Hindlimb muscle (tissue), 1 donor: ENCODE data around the gene ZNF689. TPM values are rescaled to one million over a fixed set of nuclear protein-coding genes. Genes with fewer than 3 reads are reported as not detected.
A peak's percentile ranks its signal among the peaks of the same experiment; 100 is the strongest.

Source experiments
- DNase-seq: peaks from one replicate; pipeline ENCODE4 v3.0.0-alpha.2; 2013
- polyA plus RNA-seq: library from polyadenylated mRNA; unstranded; fragments of 120-200 nt; gene quantifications from one replicate; pipeline ENCODE4 v1.2.1, GENCODE V29; 2013; ENCODE audit not compliant: insufficient read length

The ZNF689 gene
- polyA plus RNA-seq, 1 donor = 7.2 TPM

DNA sequence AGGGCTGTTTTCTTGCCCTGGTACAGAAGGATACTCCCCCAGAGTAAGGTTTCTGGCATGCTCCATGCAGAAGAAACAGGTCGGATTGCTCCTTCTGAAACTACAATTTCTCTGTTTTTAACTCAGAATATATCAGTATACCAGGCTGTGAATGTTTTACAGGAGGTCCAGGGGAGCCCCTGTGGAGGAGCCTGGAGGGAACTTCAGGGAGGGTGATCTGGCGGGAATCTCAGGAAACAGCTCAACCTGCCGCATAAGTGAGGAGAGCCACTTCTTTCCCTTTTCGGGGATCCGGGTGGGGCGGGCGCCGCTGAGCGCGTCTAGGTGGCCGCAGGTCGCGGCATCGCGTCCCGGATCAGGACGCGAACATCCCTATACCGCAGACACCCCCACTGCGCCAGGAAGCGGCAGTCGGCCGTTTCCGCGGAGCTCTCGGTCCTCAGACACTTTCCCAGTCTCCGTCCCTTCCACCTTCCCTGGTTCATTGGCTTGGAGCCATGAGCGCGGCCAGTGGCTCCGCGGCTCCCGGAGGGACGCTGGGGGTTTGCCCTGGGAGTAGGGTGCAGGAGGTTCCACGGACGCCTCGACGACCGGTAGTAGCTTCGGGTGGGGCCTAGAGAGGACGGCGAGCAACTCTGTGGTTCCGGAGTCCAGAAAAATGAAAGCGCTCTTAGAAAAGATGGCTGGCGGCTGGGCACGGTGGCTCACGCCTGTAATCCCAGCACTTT lies 48.9 kb downstream of the ZNF689 start:
- DNase-seq = no peak

DNA sequence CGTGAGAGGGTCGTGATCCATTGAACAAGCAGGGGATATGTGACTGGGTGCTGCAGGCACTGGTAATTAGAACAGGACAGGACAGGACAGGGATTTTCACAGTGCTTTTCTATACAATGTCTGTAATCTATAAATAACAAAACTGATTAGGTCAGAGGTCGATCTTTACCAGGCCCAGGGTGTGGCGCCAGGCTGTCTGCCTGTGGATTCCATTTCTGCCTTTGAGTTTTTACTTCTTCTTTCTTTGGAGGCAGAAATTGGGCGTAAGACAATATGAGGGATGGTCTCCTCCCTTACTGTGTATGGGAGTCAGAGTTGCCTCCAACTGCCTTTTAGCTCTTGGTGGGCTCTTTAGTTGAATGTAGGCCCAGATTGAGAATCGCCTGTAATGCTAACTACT lies 50.5 kb downstream of the ZNF689 start:
- DNase-seq = no peak

DNA sequence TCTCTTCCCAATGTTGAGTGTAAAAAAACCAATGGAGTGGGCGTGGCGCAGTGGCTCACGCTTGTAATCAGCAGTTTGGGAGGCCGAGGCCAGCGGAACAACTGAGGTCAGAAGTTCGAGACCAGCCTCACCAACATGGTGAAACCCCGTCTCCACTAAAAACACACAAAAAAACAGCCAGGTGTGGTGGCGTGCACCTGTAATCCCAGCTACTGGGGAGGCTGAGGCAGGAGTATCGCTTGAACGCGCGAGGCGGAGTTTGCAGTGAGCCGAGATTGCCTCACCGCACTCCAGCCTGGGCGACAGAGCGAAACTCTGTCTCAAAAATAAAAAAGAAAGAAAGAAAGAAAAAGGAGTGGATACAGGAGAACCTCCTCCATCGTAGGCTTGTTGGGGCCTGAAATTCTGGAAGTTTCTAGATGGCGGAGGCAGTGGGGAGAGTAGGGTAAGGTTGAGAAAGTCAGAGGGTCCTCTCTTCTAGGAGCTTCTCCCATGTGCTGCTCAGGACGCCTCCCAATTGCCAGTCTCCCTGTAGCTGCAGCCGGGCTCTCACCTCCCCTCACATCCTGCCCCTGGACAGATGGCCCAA lies 51.3 kb downstream of the ZNF689 start:
- no peak for DNase-seq

DNA sequence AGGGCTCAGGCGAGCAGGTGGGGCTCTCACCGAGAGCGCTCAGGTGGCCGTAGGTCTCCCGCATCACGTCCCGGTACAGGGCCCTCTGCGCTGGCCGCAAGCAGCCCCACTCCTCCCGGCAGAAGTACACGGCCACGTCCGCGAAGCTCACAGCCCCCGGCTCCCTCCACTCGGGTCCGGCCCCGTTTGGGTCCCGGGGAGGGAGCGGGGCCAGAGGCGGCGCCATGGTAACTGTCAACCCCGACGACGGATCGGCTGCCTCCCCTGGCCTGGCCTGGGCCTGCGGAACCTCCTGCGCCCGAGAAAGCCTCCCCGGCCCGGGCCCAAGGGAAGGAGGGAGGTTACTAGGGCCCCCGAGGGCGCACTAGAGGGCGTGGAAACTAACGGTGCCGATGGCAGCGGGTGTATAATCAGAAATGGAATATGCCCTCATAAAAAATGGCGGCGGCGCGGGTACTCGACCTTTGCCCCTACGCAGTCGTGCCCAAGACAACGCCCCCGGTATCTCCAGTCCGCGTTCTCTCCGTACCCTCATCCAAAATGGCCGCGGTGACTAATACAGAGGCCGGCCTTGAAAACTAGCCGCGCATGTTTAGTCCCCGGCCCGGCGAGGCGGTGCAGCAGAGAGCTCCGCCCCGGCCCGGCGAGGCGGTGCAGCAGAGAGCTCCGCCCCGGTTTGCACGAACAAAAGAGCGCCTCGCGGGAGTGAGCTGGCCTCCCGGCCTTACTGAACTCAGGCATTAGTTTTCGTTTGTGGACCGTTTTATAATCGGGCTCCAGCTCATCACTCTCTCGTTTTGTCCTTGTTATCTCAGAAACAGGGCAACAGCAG lies 52.0 kb downstream of the ZNF689 start, which contains the start of gene ZNF764:
Gene ZNF764 (minus strand): TSS at position 418 of the 832 bp plus-strand sequence. CDS start 192 bp downstream, at position 226.
- DNase-seq = peak; percentile 96

DNA sequence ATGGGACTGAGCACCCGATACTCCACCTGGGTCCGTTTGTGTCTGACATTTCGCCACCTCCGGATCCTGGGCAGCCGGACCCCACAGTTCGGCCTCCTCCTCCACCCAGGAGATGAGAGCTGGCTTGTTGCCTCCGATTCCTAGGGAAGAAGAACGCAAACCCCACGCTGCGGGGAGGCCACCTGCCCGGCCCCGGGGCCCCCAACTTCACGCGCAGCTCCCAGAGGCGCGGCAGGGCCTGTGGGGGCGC lies 52.6 kb downstream of the ZNF689 start:
- DNase-seq = no peak

DNA sequence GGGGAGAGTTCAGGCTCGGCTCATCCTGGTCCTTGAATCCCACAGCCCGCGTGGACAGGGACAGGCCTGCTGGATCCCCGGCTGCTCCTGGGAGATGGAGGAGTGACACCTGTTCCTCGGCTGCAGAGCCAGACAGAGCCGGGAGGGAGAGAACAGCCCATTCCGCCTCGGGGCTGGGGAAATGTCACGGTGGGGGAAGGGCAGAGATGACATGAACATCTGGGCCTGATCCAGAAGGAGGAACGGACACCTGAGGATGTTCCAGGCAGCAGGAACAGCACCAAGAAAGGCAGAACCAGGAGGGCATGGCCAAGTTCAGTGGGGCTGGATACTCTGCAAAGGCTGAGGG lies 54.1 kb downstream of the ZNF689 start:
- no peak for DNase-seq

DNA sequence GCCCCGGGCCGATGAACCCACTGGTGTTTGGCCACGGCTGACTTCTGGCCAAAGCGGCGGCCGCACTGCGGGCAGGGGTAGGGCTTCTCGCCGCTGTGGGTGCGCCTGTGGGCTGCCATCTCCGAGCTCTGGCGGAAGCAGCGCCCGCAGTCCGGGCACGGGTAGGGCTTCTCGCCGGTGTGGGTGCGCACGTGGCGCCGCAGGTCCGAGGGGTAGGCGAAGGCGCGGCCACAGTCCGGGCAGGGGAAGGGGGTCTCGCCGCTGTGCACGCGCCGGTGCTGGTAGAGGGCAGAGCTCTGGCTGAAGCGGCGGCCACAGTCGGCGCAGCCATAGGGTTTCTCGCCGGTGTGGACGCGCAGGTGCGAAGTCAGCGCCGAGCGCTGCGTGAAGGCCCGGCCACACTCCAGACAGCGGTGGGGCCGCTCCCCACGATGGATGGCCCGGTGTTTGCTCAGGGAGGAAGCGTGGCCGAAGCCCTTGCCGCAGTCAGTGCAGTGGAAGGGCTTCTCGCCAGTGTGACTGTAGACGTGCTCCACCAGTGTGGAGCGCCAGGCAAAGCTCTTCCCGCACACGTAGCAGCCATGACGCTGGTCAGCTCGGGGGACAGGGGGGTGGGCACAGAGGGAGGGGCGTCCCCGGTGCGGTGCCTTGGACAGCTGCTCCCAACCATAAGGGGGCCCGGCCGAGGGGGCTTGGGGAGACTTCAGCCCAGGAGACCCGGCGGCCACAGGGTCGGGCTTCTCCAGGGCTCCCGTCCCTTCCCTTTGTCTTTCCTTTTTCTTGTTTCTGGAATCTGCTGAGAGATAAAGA lies 54.7 kb downstream of the ZNF689 start:
- DNase-seq = no peak

DNA sequence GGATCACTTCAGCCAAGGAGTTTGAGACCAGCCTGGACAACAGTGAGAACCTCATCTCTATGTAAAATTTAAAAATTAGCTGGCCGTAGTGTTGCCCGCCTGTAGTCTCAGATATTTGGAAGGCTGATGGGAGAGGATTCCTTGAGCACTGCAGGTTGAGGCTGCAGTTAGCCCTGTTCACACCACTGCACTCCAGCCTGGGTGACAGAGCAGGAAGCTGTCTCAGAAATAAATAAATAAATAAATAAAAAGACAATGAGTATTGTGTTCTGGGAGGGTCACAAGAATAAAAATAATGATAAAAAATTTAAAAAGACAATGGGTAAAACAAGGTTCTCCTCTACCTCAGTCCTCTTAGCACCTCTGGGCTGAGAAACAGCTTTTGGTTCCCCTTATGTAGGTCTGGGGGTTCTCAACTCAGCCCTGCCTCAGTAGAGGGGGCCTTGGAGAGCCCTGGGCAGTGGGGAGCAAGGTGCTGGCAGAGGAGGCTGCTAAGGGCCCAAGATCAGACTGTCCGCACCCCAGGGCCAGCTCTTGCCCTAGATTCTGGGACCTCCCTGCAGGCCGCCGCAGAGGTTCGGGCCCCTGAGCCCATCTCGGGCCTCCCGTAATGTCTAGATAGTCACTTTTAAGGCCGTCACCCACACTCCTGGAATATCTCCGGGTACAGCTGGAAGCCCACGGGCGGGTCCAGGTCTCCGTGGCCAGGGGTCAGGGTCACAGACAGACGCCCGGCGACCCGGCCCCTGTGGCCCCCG lies 55.5 kb downstream of the ZNF689 start:
- no peak for DNase-seq

DNA sequence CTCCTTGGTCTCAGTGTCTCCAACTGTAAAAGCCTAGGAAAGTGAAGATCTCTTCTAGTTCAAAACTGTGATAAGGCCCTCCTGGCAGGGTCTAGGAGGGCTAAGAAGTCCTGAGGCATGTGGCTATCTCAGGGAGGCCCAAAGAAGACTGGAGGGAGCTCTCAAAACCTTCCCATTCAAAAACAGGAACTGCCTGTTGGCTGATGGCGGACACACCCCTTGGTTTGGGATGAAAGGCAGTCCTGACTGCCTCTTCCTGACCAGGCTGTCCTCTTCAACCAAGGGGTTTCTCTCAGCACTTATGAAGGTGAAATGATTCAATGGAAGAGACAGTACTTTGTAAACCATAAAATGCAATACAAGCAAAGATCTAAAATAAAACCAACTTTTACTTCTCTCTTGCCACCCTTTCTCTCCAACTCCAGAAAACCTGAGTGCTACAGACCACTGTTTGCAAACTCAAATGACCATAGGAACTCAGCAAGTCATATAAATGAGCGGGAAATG lies 56.7 kb downstream of the ZNF689 start:
- no peak for DNase-seq

DNA sequence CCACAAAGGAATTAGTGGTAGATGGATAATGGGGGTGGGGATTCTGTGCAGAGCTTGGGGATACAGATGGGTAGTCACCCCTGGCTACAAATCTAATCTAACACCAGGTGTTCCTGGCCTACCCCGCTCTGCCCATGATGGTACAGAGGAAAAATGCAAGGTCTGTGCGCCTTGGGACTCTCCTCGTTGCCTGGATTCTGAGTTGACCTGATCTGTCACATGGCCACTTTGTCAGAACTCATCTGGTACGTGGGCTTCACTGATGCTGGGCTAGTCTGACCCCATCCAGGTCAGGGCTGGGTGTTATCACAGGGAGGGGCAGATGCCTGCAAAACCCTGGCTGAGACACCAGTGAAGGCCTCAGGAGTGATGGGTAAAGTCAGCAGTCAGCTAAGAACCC lies 57.2 kb downstream of the ZNF689 start:
- no peak for DNase-seq

Other genes with a start within 250 kb of the ZNF689 start
- gene TBC1D10B, start 239.9 kb downstream of the ZNF689 start, polyA plus RNA-seq = 40.8 TPM
- 9,565 TPM for gene MYL11, start 235.6 kb downstream of the ZNF689 start, polyA plus RNA-seq
- 3.2 TPM for gene SEPTIN1, start 227.8 kb downstream of the ZNF689 start, polyA plus RNA-seq
- gene ZNF48, start 215.0 kb downstream of the ZNF689 start, polyA plus RNA-seq = 7.0 TPM
- 6.0 TPM for gene ZNF771, start 202.8 kb downstream of the ZNF689 start, polyA plus RNA-seq
- gene DCTPP1, start 180.4 kb downstream of the ZNF689 start, polyA plus RNA-seq = 28.4 TPM
- gene SEPHS2, start 164.5 kb downstream of the ZNF689 start, polyA plus RNA-seq = 13.0 TPM
- 4.1 TPM for gene ITGAL, start 137.6 kb downstream of the ZNF689 start, polyA plus RNA-seq
- 31.0 TPM for gene ZNF768, start 83.8 kb downstream of the ZNF689 start, polyA plus RNA-seq
- gene ZNF747, start 75.5 kb downstream of the ZNF689 start, polyA plus RNA-seq = 7.0 TPM
- 9.6 TPM for gene ZNF764, start 52.0 kb downstream of the ZNF689 start, polyA plus RNA-seq
- 9.7 TPM for gene ZNF688, start 38.7 kb downstream of the ZNF689 start, polyA plus RNA-seq
- 12.9 TPM for gene ZNF785, start 24.7 kb downstream of the ZNF689 start, polyA plus RNA-seq
- 19.8 TPM for gene PRR14, start 40.6 kb upstream of the ZNF689 start, polyA plus RNA-seq
- gene FBRS, start 48.0 kb upstream of the ZNF689 start, polyA plus RNA-seq = 40.6 TPM
- 36.1 TPM for gene SRCAP, start 88.8 kb upstream of the ZNF689 start, polyA plus RNA-seq
- 13.6 TPM for gene PHKG2, start 138.0 kb upstream of the ZNF689 start, polyA plus RNA-seq
- 2.6 TPM for gene CFAP119, start 151.7 kb upstream of the ZNF689 start, polyA plus RNA-seq
- gene RNF40, start 151.9 kb upstream of the ZNF689 start, polyA plus RNA-seq = 52.3 TPM
- gene ZNF629, start 176.8 kb upstream of the ZNF689 start, polyA plus RNA-seq = 14.3 TPM